K562 (cell line): ENCODE results near the gene MCTS1. TPM values are rescaled to one million over a fixed set of nuclear protein-coding genes. Genes with fewer than 3 reads are reported as not detected.

Source experiments
- CBFA2T3 ChIP-seq: fragments of 450-650 bp; IDR thresholded peaks from 2 replicates; pipeline ENCODE4 v1.6.1; 2017
- CTBP1 ChIP-seq: fragments of 450-650 bp; IDR thresholded peaks from 2 replicates; pipeline ENCODE4 v1.6.1; 2016; ENCODE audit warnings: borderline replicate concordance
- DNMT1 ChIP-seq: fragments of 450-650 bp; IDR thresholded peaks from 2 replicates; pipeline ENCODE4 v1.6.1; 2016; ENCODE audit warnings: antibody characterized with exemption, mild to moderate bottlenecking
- EGR1 ChIP-seq: fragments of 450-650 bp; conservative IDR thresholded peaks from 2 replicates; pipeline ENCODE4 v1.6.1; 2017; ENCODE audit warnings: mild to moderate bottlenecking
- ELF4 ChIP-seq: fragments of 450-650 bp; formaldehyde crosslinking; IDR thresholded peaks from 2 replicates; pipeline ENCODE4 v1.4.0; 2022; ENCODE audit warnings: missing genetic modification characterization
- ETV5 ChIP-seq: sonication (generic); formaldehyde crosslinking; IDR thresholded peaks from 2 replicates; pipeline ENCODE4 v1.4.0; 2020; ENCODE audit warnings: low read depth, mild to moderate bottlenecking, missing genetic modification reagents
- FOXK1 ChIP-seq: sonication (generic); formaldehyde crosslinking; IDR thresholded peaks from 2 replicates; pipeline ENCODE4 v1.8.0; 2022; ENCODE audit warnings: missing genetic modification reagents, mild to moderate bottlenecking, borderline replicate concordance
- GATAD2A ChIP-seq: fragments of 450-650 bp; IDR thresholded peaks from 2 replicates; pipeline ENCODE4 v1.6.1; 2017
- HDGF ChIP-seq: fragments of 450-650 bp; IDR thresholded peaks from 2 replicates; pipeline ENCODE4 v1.6.1; 2016
- HMG20A ChIP-seq: fragments of 450-650 bp; formaldehyde crosslinking; conservative IDR thresholded peaks from 2 replicates; pipeline ENCODE4 v1.4.0; 2020; ENCODE audit warnings: mild to moderate bottlenecking, mixed read lengths
- KAT7 ChIP-seq: sonication (generic); formaldehyde crosslinking; IDR thresholded peaks from 2 replicates; pipeline ENCODE4 v1.8.0; 2022; ENCODE audit warnings: missing genetic modification reagents, mild to moderate bottlenecking, borderline replicate concordance
- LARP7 ChIP-seq: fragments of 450-650 bp; IDR thresholded peaks from 2 replicates; pipeline ENCODE4 v1.6.1; 2016
- PHTF2 ChIP-seq: fragments of 250-450 bp; sonication (Bioruptor Pico); IDR thresholded peaks from 2 replicates; pipeline ENCODE4 v1.5.0; 2021; ENCODE audit warnings: mild to moderate bottlenecking
- POLR2A ChIP-seq: fragments of 450-650 bp; conservative IDR thresholded peaks from 2 replicates; pipeline ENCODE4 v1.6.1; 2016
- RBM14 ChIP-seq: fragments of 200-400 bp; formaldehyde crosslinking; IDR thresholded peaks from 2 replicates; pipeline ENCODE4 v1.6.1; 2018; ENCODE audit warnings: low read depth, mild to moderate bottlenecking, low read length, moderate library complexity, borderline replicate concordance; ENCODE audit not compliant: insufficient read depth
- ZC3H8 ChIP-seq: fragments of 450-650 bp; IDR thresholded peaks from 2 replicates; pipeline ENCODE4 v1.6.1; 2017
- ZFX ChIP-seq: sonication (generic); formaldehyde crosslinking; IDR thresholded peaks from 2 replicates; pipeline ENCODE4 v1.8.0; 2022; ENCODE audit warnings: mild to moderate bottlenecking, missing genetic modification reagents, moderate library complexity
- ZNF12 ChIP-seq: sonication (generic); formaldehyde crosslinking; IDR thresholded peaks from 2 replicates; pipeline ENCODE4 v1.4.0; 2020; ENCODE audit warnings: mild to moderate bottlenecking, missing genetic modification reagents
- ZNF23 ChIP-seq: fragments of 250-450 bp; sonication (Bioruptor Pico); IDR thresholded peaks from 2 replicates; pipeline ENCODE4 v1.4.0; 2020; ENCODE audit warnings: mild to moderate bottlenecking
- ZNF431 ChIP-seq: sonication (generic); formaldehyde crosslinking; IDR thresholded peaks from 2 replicates; pipeline ENCODE4 v1.8.0; 2022; ENCODE audit warnings: mild to moderate bottlenecking, missing genetic modification reagents
- ZNF75A ChIP-seq: fragments of 450-650 bp; formaldehyde crosslinking; IDR thresholded peaks from 2 replicates; pipeline ENCODE4 v1.4.0; 2020; ENCODE audit warnings: mild to moderate bottlenecking
- polyA plus RNA-seq, 8 experiments: library from polyadenylated mRNA; depleted of rRNA in 4 of 8; stranded (reverse) in 5 of 8; unstranded in 3 of 8; fragments of >200 nt; fragmentation: Nextera tagmentation in 2 of 8; fragmentation: Illumina TruSeq in 1 of 8; extraction: Ambion mirVana in 2 of 8; extraction: Trizol in 1 of 8; gene quantifications; 2 replicates each; pipeline versions ENCODE4 v1.2.1 to v1.2.3, GENCODE V29; 2011 to 2014; ENCODE audit warnings: inconsistent platforms in 1 of 8, missing spikeins in 1 of 8
- total RNA-seq, 7 experiments: library from RNA; depleted of rRNA in 6 of 7; stranded (reverse); fragments of >200 nt in 6 of 7; fragmentation: Illumina TruSeq in 2 of 7; extraction: Trizol in 2 of 7; gene quantifications; 2 replicates each; pipeline versions ENCODE4 v1.2.1 to v1.2.3, GENCODE V29; 2011 to 2021; ENCODE audit warnings: low replicate concordance in 1 of 7
- TF ChIP-seq, protein P1 (sequence below): fragments of 450-650 bp; formaldehyde crosslinking; IDR thresholded peaks from 2 replicates; pipeline ENCODE4 v1.4.0; 2022; ENCODE audit warnings: missing genetic modification characterization
- TF ChIP-seq, protein P2 (sequence below): fragments of 450-650 bp; formaldehyde crosslinking; IDR thresholded peaks from 2 replicates; pipeline ENCODE4 v1.4.0; 2022; ENCODE audit warnings: missing genetic modification characterization
- TF ChIP-seq, protein P3 (sequence below), 2 experiments: fragments of 200-800 bp in 1 of 2; sonication (Bioruptor generic) in 1 of 2; sonication (generic) in 1 of 2; formaldehyde crosslinking in 1 of 2; IDR thresholded peaks in 1 of 2; conservative IDR thresholded peaks in 1 of 2; 2 replicates each; pipeline versions ENCODE4 v1.5.0 to v1.6.1; 2016 to 2020; ENCODE audit warnings: missing compliant biosample characterization in 1 of 2, missing genetic modification characterization in 1 of 2, missing genetic modification reagents in 1 of 2
- TF ChIP-seq, protein P4 (sequence below): fragments of 250-450 bp; sonication (Bioruptor Pico); IDR thresholded peaks from 2 replicates; pipeline ENCODE4 v1.5.0; 2021
- TF ChIP-seq, protein P5 (sequence below): sonication (generic); formaldehyde crosslinking; IDR thresholded peaks from 2 replicates; pipeline ENCODE4 v1.8.0; 2022; ENCODE audit warnings: mild to moderate bottlenecking, missing genetic modification reagents

Gene MCTS1
- total and polyA plus RNA-seq, 9 of the 15 experiments (the other 6 are each of a cell fraction or from before 2014, with no cell fraction given), result 65.3 to 300 (median 152) TPM

DNA sequence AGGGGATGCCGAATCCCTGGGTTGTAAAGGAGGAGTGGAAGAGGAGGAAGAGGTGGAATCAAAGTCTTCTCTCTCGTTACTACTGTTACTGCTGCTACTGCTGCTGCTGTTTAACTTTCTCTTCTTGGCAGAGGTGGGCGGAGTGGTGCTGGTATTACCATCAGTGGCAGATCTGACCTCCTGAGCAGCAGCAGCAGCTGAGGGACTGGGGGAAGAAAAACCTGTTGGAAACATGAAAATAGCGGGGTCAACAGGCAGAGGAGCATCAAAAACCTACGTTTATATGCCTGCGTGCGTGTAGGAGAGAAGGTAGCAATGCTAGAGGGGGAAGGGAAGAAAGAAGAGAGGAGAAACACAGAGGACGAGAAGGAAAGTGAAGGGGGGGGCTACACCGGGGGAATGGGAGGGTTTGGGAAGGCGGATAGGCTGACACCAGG, 43.5 kb upstream of the MCTS1 start (continued):
- TF ChIP-seq CTBP1 (0 out of 2 replicates have a peak, but pooled peaks have one; percentile 5), CBFA2T3 (no peak), ZNF23 (CRISPR knock-in tag) (no peak), LARP7 (0 out of 2 replicates have a peak, but pooled peaks have one; percentile 67), HMG20A (CRISPR knock-in tag) (no peak), POLR2A (no peak), ZNF431 (CRISPR knock-in tag) (0 out of 2 replicates have a peak, but pooled peaks have one; percentile 41), HDGF (no peak; the same call in 1 of the 2 replicates), KAT7 (CRISPR knock-in tag) (peak; percentile 42; the same call in 1 of the 2 replicates), ZNF75A (no peak), RBM14 (no peak), ZNF12 (CRISPR knock-in tag) (no peak), EGR1 (peak; percentile 50; the same call in 1 of the 2 replicates), GATAD2A (peak; percentile 76; the same call in 1 of the 2 replicates), ELF4 (CRISPR knock-in tag) (0 out of 2 replicates have a peak, but pooled peaks have one; percentile 22), ETV5 (CRISPR knock-in tag) (no peak), FOXK1 (CRISPR knock-in tag) (no peak), ZFX (CRISPR knock-in tag) (no peak), ZC3H8 (0 out of 2 replicates have a peak, but pooled peaks have one; percentile 62), DNMT1 (no peak), PHTF2 (CRISPR knock-in tag) (no peak)
- TF ChIP-seq, protein P1, sequence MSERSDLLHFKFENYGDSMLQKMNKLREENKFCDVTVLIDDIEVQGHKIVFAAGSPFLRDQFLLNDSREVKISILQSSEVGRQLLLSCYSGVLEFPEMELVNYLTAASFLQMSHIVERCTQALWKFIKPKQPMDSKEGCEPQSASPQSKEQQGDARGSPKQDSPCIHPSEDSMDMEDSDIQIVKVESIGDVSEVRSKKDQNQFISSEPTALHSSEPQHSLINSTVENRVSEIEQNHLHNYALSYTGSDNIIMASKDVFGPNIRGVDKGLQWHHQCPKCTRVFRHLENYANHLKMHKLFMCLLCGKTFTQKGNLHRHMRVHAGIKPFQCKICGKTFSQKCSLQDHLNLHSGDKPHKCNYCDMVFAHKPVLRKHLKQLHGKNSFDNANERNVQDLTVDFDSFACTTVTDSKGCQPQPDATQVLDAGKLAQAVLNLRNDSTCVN (CRISPR knock-in tag), result 0 out of 2 replicates have a peak, but pooled peaks have one; percentile 26
- TF ChIP-seq, protein P2, sequence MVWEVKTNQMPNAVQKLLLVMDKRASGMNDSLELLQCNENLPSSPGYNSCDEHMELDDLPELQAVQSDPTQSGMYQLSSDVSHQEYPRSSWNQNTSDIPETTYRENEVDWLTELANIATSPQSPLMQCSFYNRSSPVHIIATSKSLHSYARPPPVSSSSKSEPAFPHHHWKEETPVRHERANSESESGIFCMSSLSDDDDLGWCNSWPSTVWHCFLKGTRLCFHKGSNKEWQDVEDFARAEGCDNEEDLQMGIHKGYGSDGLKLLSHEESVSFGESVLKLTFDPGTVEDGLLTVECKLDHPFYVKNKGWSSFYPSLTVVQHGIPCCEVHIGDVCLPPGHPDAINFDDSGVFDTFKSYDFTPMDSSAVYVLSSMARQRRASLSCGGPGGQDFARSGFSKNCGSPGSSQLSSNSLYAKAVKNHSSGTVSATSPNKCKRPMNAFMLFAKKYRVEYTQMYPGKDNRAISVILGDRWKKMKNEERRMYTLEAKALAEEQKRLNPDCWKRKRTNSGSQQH (CRISPR knock-in tag), result 0 out of 2 replicates have a peak, but pooled peaks have one; percentile 22
- TF ChIP-seq, protein P3, sequence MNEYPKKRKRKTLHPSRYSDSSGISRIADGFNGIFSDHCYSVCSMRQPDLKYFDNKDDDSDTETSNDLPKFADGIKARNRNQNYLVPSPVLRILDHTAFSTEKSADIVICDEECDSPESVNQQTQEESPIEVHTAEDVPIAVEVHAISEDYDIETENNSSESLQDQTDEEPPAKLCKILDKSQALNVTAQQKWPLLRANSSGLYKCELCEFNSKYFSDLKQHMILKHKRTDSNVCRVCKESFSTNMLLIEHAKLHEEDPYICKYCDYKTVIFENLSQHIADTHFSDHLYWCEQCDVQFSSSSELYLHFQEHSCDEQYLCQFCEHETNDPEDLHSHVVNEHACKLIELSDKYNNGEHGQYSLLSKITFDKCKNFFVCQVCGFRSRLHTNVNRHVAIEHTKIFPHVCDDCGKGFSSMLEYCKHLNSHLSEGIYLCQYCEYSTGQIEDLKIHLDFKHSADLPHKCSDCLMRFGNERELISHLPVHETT (CRISPR knock-in tag; conservative IDR thresholded peaks at IDR 0.05 in 1 of 2, IDR thresholded peaks at IDR 0.05 in 1 of 2), result no peak
- TF ChIP-seq, protein P4, sequence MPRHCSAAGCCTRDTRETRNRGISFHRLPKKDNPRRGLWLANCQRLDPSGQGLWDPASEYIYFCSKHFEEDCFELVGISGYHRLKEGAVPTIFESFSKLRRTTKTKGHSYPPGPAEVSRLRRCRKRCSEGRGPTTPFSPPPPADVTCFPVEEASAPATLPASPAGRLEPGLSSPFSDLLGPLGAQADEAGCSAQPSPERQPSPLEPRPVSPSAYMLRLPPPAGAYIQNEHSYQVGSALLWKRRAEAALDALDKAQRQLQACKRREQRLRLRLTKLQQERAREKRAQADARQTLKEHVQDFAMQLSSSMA (CRISPR knock-in tag), result no peak
- TF ChIP-seq, protein P5, sequence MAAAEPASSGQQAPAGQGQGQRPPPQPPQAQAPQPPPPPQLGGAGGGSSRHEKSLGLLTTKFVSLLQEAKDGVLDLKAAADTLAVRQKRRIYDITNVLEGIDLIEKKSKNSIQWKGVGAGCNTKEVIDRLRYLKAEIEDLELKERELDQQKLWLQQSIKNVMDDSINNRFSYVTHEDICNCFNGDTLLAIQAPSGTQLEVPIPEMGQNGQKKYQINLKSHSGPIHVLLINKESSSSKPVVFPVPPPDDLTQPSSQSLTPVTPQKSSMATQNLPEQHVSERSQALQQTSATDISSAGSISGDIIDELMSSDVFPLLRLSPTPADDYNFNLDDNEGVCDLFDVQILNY (CRISPR knock-in tag), result no peak
